ENCODE data around the gene UTP4.
A peak's percentile ranks its signal among the peaks of the same experiment; 100 is the strongest.
"Not testable (repeated sequence)": the region's sequence is repeated elsewhere in the genome, so short reads cannot be mapped to it uniquely, and the experiment has no call there.

The UTP4 gene

DNA sequence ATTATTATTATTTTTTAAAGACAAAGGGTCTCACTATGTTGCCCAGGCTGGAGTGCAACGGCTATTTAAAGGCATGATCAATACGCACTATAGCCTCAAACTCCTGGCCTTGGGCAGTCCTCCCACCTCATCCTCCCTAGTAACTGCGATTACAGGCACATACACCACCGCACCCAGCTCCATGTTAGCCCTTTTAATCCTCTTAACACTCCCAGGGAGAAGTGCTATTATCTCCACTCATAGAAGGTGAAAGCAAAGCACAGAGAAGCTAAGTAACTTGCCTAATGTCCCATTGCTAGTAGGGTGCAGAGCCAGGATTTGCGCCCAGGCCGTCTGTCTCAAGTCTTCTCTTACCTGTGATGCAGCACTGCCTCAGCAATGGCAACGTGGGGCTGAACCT is 22.0 kb upstream of the UTP4 start:
- DNase-seq (ENCODE audit: low read depth, low spot score): no peak

DNA sequence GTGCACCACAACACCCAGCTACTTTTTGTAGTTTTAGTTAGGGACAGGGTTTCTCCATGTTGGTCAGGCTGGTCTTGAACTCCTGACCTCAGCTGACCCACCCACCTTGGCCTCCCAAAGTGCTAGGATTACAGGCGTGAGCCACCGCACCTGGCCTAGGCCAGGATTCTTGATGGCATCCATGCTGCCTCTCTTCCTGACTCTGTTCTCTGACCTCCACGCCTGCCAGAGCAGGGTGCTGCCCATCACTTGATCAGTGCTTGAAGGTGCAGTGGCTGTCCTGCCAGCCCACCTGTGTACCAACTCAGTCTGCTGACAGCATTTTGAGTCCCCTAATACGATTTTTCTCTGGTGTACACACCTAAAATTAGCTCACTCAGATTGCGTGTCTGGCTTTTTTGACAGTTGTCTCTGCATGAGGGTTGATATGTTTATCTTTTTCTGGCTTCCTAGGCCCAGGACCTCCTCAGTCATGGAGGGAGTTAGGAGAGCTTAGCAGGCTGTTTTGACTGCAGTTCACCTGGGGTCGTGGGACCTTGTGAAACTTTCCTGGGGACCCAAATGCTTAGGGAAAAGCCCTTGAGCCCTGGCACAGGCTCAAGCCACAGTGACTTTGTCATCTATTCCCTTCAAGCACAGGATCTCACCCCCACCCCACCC is 21.1 kb upstream of the UTP4 start:
- no peak for DNase-seq (ENCODE audit: low read depth, low spot score)

DNA sequence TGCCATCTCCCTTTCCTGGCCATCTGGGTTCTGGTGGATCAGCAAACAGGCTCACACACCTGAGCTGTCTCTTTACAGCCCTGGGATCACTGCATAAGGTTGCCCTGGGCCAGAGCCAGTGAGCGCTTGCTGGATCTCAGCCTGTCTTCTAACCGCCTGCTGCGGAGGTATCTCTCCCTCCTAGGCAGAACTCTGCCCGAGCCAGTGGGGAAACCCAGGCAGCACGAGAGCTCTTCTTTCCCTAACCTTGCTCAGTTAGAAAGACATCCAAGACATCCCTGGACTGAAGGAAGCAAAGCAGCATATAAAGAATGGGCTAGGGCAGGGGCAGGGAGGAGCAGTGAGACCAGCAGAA is 20.6 kb upstream of the UTP4 start:
- no peak for DNase-seq (ENCODE audit: low read depth, low spot score)

DNA sequence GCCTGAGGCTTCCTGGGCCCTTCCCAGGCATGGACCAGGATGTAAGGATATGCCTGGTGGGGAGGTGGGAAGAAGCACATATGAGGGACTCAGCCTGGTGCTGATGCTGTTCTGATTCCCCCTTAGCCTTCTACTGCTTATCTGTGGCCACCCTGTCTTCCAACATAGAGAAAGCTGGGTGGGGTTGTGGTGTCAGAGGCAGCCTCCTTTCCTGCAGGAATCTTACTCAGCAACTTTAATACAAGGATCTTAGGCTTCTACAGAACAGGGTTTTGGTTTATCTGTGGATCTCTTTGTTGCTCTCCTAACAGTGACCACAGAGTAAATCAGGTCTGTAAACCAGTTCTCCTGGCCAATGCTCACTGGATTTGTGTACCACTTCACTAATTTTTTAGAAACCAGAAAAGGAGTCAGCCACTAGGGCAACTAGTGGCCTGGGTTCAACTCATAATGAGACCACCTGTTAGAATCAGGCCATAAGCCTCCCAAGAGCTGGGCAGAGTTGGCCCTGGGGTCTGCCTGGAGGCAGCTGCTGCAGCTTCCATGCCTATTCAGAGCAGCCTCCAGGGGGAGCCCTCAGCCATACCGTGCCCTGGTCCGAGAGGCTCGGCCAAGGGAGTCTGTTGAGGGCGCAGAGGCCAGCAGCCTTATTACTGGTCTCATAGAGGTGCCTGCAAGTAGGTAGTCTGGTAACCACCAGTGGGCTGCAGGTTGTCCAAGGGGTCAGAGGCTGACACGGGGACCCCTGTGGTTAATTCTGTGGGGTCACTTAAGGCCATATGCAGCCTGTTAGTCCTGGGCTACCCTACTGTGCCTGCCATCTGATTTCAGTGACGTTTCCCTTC is 19.9 kb upstream of the UTP4 start:
- no peak for DNase-seq (ENCODE audit: low read depth, low spot score)

DNA sequence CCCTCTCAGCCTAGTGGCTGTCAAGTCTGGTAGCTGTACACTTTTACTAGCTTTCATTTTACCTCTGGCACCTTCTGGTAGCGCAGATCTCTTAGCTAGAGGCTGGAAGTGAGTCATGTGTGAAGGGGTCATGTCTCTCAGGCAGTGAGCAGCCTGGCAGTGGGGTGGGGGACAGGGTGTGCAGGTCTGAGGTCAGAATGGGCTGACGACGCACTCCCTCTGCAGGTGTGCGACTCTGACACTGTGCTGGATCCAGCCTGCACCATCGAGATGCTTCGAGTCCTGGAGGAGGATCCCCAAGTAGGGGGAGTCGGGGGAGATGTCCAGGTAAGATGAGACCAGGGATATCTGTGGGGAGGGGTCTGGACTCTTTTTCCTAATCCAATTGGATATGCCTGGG is 19.2 kb upstream of the UTP4 start:
- DNase-seq (ENCODE audit: low read depth, low spot score): no peak

DNA sequence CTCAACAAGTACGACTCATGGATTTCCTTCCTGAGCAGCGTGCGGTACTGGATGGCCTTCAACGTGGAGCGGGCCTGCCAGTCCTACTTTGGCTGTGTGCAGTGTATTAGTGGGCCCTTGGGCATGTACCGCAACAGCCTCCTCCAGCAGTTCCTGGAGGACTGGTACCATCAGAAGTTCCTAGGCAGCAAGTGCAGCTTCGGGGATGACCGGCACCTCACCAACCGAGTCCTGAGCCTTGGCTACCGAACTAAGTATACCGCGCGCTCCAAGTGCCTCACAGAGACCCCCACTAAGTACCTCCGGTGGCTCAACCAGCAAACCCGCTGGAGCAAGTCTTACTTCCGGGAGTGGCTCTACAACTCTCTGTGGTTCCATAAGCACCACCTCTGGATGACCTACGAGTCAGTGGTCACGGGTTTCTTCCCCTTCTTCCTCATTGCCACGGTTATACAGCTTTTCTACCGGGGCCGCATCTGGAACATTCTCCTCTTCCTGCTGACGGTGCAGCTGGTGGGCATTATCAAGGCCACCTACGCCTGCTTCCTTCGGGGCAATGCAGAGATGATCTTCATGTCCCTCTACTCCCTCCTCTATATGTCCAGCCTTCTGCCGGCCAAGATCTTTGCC is 18.0 kb upstream of the UTP4 start:
- no peak for DNase-seq (ENCODE audit: low read depth, low spot score)

DNA sequence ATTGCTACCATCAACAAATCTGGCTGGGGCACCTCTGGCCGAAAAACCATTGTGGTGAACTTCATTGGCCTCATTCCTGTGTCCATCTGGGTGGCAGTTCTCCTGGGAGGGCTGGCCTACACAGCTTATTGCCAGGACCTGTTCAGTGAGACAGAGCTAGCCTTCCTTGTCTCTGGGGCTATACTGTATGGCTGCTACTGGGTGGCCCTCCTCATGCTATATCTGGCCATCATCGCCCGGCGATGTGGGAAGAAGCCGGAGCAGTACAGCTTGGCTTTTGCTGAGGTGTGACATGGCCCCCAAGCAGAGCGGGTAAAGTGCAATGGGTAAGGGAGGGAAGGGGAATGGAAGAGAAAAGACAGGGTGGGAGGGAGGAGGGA is 17.5 kb upstream of the UTP4 start:
- DNase-seq (ENCODE audit: low read depth, low spot score): no peak

DNA sequence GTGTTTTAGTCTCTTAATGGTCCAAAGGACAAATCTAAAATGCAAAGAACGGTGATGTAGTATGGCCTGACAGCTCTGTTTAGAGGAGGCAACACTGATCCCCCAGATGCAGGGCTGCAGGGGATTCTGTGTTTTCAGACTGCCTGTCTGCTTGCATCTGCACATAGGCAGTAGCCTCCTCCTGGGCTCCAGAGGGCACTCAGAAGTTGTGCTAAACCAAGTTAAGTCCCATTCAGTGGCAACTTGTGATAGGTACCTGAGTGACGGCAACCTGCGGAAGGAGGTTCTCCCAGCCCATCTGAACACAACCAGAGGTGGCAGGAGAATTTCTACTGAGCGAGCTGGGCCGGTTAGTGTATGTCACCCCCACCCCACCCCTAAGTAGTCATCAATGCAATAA is 17.1 kb upstream of the UTP4 start:
- no peak for DNase-seq (ENCODE audit: low read depth, low spot score)

DNA sequence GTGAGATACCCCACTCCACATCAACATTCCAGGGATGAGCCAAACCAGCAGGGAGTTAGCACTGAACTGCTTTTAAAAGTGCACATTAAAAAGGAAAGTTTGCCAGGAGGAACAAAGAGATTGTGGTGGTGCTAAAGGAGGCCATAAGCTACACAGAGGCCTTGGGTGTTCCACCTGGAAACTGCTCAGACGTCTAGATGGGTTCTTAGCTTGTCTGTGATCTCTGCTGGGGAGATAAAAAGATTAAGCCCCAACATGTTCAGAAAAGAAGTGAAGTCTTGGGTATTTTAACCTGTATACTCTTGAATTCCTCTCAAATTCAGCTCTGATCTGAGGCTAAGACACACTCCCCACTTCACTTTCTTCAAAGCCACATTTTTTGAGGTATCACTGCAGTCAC is 16.6 kb upstream of the UTP4 start:
- DNase-seq (ENCODE audit: low read depth, low spot score): no peak

DNA sequence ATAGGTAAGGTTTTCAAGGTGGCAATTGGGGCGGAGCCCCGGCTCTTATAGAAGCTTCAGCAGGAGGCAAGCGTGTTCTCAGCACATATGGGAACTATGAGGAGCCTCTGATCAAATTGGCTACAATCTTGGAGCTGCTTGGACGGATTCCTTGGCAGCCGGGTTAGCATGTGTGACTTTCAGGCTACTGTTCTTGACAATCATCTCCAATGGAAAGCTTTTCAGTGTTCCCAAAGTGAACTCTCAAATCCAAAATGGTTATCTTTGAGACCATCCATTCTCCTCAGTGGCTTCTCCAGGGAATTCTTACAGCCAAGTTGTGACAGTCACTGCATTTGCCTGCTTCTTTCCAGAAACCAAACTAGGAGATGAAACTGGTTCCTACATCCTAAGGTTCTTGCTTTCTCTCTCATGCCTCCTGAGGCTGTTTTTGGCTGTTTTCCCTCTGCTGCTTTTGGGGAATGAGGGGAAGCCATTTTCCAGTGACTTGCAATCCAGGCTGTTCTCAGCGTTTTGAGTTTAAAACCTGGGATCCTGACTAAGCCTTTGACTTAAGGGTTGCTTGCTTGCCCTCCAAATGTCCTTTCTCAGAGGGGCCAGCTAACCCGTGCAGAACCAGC is 16.1 kb upstream of the UTP4 start:
- no peak for DNase-seq (ENCODE audit: low read depth, low spot score)

DNA sequence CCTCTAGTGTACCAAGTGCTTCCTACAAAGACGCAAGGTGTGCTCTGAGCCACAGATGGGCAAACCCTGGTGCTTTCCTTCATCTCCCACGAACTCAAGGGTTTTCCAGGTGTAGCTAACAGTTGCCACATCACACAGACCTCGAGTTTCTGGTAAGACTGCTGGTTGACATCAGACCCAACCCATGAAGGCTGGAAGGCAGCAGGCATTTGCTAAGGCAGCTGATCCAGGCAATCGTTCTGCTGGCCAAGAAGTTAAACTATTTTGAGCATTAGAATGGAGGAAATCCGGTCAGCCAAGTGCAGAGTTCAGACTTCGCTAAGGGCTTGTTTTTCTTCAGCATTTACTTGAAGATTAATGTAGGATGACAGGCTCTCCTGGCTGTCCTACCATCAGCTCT is 15.5 kb upstream of the UTP4 start:
- no peak for DNase-seq (ENCODE audit: low read depth, low spot score)

DNA sequence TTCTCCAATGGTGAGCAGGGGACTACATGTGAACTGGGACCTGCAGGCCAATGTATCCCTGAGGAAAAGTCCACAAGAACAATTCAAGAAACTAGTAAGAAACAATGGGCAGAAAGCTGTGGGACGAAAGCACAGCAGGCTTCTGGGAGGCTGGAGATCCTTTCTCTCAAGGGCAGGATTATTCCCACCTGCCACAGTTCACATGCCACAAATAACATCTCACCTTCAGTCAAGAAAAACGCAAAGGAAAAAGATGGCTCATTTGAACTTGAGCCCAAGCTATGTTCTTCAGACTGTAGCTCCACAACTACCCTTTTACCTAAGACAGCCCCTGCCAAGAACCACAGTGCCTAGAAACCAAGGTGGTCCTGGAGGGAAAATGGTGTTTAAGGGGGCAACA is 14.0 kb upstream of the UTP4 start:
- DNase-seq (ENCODE audit: low read depth, low spot score): no peak

DNA sequence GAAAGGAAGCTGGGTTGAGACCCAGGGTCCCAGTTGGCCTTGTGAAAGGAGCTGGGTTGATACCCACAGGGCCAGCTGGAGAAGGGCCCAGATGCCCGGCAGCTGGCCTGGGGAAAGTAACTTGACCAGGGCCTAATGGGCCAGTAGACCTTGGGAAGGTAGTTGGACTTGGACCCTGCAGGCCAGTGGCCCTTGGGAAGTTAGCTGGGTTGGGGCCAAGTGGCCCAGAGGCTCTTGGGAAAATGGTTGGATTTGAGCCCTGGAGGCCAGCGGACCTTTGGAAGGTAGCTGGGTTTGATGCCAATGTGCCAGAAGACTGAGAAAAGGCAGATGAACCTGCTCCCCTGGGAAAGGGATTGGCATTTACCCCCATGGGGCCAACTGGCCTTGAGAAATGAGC is 13.5 kb upstream of the UTP4 start:
- no peak for DNase-seq (ENCODE audit: low read depth, low spot score)

DNA sequence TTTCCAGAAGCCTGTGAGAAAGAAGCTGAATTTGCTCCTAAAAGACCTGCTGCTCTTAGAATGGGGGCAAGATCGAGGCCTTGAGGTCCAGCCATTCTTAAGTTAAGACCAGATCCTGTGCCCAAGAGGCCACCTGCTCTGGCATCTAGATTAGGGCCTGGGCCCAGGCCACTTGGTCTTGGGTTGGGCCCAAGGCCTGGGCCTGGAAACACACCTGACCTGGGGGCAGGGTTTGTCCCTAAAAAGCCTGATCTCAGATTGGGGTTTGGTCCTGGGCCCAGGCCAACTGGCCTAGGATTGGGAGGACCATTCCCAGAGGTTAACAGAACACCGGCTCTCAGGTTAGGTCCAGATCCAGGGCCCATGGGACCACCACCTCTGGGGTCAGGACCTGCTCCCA is 12.9 kb upstream of the UTP4 start:
- DNase-seq (ENCODE audit: low read depth, low spot score): no peak

DNA sequence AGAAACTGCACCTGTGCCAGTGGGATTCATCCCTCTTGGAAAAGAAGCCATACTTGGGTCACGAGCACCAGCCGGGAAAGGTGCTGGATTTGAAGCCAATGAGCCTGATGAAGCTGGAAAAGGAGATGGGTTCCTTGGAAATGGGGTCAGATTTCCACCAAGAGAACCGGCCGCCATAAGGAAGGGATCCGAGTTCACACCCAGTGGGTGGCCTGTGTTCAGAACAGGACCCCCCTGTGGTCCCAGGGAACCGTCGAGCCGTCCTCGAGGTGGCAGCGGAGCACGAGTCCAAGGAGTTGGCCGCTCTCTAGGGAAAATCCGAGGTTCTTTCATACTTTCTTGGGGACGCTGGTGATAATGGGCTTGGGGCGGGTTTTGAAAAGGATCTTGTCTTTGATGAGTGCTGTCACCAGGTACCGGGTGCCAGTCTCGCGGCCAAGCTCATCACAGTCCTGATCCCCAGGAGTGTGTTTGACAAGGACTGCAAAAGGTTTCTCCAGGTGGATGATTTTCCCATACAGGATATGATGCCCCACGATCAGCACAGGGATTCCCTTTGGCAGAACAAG is 12.3 kb upstream of the UTP4 start:
- DNase-seq (ENCODE audit: low read depth, low spot score): no peak

DNA sequence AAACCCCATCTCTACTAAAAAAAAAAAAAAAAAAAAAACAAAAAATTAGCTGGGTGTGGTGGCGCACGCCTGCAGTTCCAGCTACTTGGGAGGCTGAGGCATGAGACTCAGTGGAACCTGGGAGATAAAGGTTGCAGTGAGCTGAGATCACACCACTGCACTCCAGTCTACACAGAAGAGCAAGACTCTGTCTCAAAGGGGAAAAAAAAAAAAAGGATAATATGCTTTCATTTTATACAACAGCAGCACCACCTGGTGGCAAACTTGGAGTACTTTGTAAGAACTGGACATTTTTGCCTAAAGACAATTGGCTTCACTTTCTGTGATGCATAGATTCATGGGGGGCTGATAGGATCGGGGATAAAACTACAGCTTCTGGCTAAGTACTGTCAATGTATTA is 8.5 kb upstream of the UTP4 start:
- peak; percentile 65 for DNase-seq (ENCODE audit: low read depth, low spot score)

DNA sequence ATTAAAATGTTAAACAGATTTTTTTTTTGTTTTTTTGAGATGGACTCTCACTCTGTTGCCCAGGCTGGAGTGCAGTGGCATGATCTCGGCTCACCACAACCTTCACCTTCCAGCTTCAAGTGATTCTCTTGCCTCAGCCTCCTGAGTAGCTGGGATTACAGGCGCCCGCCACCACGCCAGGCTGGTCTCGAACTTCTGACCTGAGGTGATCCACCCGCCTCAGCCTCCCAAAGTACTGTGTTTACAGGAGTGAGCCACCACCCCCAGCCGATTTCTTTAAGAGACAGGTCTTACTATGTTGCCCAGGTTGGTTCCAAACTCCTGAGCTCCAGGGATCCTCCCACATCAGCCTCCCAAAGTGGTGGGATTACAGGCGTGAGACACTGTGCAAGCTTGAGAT is 8.0 kb upstream of the UTP4 start:
- DNase-seq (ENCODE audit: low read depth, low spot score): not testable (repeated sequence)

DNA sequence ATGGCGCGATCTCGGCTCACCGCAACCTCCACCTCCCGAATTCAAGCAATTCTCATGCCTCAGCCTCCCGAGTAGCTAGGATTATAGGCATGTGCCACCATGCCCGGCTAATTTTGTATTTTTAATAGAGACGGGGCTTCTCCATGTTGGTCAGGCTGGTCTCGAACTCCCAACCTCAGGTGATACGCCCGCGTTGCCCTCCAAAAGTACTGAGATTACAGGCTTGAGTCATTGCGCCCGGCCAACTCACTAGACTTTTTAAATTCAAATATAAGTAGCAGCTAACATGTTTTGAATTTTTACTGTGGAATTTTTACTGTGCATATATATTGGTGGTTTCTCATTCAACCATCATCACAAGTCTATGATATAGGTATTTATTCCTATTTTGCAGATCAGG is 7.5 kb upstream of the UTP4 start:
- DNase-seq (ENCODE audit: low read depth, low spot score): not testable (repeated sequence)

DNA sequence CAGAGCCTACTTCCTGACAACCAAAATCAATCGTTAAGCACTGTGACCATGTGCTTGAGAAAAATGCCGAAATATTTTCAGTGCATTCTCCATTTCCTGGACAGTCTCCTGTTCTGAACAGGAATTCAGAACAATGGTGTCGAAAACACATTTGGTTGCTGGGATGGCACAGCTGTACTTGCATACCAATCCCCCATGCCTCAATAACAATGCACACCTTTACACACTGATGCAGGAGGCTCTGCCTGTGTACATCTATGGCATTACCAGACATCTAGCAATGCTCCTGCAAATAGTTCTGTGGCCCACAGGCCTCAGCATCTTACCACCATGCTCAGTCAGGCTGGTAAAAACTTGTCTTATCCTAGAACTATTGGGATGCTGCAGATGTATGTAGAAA is 6.2 kb upstream of the UTP4 start:
- DNase-seq (ENCODE audit: low read depth, low spot score): no peak

DNA sequence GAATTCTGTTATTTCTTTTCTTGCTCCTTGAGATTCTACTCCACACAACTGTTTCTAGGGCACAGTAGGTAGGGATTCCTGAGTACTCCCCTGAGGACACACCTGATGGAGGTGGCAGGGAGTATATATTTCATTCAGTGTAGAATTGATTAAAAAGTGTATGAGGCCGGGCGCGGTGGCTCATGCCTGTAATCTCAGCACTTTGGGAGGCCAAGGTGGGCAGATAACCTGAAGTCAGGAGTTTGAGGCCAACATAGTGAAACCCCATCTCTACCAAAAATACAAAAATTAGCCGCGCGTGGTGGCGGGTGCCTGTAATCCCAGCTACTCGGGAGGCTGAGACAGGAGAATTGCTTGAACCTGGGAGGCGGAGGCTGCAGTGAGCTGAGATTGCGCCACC is 5.6 kb upstream of the UTP4 start:
- DNase-seq (ENCODE audit: low read depth, low spot score): not testable (repeated sequence)

DNA sequence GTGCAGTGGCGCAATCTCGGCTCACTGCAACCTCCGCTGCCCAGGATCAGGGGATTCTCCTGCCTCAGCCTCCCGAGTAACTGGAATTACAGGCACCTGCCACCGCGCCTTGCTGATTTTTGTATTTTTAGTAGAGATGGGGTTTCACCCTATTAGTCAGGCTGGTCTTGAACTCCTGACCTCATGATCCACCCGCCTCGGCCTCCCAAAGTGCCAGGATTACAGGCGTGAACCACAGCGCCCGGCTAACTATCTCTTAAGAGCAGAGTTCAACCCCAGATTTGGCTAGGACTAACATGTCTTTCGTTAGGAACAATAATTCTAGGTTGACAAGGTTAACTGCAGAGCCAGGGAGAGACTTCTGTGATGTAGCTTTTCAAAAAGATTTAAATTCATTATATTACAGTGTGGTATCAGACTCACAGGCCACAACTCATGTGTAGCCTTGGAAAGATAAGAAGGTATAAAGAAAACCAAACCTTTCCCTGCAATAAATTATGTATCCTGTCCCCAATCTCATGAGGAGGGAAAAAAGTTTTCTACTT is 4.4 kb upstream of the UTP4 start:
- no peak for DNase-seq (ENCODE audit: low read depth, low spot score)

DNA sequence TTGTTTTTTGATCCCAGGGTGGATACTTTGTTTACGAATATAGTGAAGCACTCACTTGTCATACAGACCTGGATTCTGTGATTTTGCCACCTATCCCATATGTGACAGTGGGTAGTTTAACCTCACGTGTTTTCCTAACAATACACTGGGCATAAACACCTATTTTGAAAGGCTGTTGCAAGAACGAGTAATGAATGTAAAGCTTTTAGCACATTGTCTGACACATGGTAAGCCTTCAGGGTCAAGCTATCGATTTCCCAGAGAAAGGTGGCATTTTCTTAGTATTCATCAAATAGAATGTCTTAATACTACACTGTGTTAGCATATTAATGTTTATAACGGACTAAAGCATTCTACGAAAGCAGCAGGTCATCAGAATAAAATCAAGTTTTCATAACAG is 2.0 kb upstream of the UTP4 start:
- no peak for DNase-seq (ENCODE audit: low read depth, low spot score)

All from smooth muscle cell of the brain vasculature (primary cell).